ENCODE measurements around the gene ZBTB7C.
"Not testable (repeated sequence)": the region's sequence is repeated elsewhere in the genome, so short reads cannot be mapped to it uniquely, and the experiment has no call there.

Gene ZBTB7C

DNA sequence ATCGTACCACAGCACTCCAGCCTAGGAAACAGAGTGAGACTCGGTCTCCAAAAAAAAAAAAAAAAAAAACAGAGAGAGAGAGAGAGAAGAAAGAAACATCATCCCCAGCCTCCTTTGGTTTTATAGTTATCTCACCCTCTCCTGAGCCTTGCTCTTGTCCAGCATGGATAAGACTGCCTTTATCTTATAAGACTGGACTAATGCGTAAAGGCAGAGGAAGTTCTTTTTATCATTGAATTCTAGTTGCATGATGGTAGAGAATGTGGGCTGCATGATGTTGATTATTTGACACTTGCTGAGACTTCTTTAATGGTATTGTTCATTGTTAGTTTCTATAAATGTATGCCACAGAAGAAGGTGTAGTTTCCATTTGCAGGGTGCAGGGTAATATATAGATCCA, 124.4 kb downstream of the ZBTB7C start:
- TF ChIP-seq, protein P1, sequence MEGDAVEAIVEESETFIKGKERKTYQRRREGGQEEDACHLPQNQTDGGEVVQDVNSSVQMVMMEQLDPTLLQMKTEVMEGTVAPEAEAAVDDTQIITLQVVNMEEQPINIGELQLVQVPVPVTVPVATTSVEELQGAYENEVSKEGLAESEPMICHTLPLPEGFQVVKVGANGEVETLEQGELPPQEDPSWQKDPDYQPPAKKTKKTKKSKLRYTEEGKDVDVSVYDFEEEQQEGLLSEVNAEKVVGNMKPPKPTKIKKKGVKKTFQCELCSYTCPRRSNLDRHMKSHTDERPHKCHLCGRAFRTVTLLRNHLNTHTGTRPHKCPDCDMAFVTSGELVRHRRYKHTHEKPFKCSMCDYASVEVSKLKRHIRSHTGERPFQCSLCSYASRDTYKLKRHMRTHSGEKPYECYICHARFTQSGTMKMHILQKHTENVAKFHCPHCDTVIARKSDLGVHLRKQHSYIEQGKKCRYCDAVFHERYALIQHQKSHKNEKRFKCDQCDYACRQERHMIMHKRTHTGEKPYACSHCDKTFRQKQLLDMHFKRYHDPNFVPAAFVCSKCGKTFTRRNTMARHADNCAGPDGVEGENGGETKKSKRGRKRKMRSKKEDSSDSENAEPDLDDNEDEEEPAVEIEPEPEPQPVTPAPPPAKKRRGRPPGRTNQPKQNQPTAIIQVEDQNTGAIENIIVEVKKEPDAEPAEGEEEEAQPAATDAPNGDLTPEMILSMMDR (IDR thresholded peaks at IDR 0.05; ENCODE audit: extremely low read depth, missing control alignments) = no peak
- DNase-seq (ENCODE audit: low spot score) = no peak

DNA sequence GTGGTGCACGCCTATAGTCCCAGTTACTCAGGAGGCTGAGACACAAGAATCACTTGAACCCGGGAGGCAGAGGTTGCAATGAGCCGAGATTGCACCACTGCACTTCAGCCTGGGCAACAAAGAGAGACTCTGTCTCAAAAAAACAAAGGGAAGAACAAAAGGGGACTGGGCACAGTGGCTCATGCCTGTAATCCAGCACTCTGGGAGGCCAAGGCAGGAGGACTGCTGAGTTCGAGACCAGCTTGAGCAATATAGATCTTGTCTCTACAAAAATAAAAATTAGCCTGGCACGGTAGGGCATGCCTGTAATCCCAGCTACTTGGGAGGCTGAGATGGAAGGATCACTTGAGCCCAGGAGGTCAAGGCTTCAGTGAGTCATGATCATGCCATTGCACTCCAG, 125.2 kb downstream of the ZBTB7C start:
- not testable (repeated sequence) for DNase-seq (ENCODE audit: low spot score)

DNA sequence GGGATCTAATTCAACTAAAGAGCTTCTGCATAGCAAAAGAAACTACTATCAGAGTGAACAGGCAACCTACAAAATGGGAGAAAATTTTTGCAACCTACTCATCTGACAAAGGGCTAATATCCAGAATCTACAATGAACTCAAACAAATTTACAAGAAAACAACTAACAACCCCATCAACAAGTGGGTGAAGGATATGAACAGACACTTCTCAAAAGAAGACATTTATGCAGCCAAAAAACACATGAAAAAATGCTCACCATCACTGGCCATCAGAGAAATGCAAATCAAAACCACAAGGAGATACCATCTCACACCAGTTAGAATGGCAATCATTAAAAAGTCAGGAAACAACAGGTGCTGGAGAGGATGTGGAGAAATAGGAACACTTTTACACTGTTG, 127.7 kb downstream of the ZBTB7C start:
- not testable (repeated sequence) for DNase-seq (ENCODE audit: low spot score)

DNA sequence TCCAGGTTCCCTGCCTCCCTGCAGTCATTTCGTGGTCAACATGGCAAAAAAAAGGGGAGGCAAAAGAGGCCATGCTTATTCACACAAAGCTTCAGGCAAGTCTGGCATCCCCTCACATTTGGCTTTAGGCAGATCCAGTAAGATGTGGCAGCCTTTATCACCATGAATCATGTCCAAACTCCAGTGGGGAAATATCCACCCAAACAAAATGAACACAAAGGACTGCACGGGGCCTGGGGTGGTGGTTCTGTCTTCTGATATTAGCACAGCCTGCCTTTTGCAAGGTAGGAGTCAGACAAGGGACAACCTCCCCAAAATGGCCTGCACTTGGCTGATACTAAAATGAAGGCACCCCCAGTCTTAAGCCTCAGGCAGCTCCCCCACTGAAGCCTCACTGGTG, 129.9 kb downstream of the ZBTB7C start:
- TF ChIP-seq, protein P1 (IDR thresholded peaks at IDR 0.05; ENCODE audit: extremely low read depth, missing control alignments) = no peak
- no peak for DNase-seq (ENCODE audit: low spot score)

- no peak for DNase-seq (ENCODE audit: low spot score)
- TF ChIP-seq, protein P1 (IDR thresholded peaks at IDR 0.05; ENCODE audit: extremely low read depth, missing control alignments) = no peak
These were observed 131.1 kb downstream of the ZBTB7C start for GRCh38 chr18:48278081-48278480.

GRCh38 chr18:48274301-48274700, 134.9 kb downstream of the ZBTB7C start:
- TF ChIP-seq, protein P1 (IDR thresholded peaks at IDR 0.05; ENCODE audit: extremely low read depth, missing control alignments) = no peak
- DNase-seq (ENCODE audit: low spot score) = no peak

DNA sequence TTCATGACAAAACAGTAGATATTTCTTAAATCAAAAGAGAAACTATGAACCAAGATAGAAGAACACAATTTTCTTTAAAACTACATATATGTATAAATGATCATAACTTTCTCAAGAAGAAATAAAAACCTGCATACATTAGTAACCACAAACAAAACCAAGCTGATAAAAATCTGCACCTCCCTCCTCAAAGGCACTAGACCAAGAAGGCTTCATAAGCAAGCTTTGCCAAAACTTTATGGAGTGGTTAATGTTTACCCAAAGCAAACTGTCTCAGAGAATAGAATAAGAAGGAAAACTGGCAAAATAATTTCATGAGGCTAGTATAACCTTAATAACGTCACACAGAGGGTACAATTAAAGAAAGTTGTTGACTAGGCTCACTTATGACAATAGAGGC, 138.3 kb downstream of the ZBTB7C start:
- TF ChIP-seq, protein P1 (IDR thresholded peaks at IDR 0.05; ENCODE audit: extremely low read depth, missing control alignments) = no peak
- DNase-seq (ENCODE audit: low spot score) = no peak

DNA sequence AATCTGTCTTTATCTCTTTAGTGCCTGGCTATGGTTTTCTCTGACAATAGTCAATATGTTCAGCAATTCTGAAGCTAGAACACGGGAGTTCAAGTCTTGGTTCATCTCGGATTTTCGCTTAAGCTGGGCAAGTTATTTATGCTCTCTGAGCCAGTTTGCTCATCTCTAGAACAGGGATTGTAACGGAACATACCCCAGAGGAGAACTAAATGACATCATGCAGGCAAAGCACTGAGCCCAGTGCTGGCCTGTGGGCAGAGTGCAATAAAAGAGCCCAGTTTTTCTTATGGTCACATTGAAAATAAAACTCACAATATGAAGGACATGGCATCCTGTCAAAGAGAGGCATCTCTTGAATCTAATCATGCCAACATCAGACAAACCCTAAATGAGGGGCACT, 143.9 kb downstream of the ZBTB7C start:
- DNase-seq (ENCODE audit: low spot score) = no peak

More for the DNA sequence above, 143.9 kb downstream of the ZBTB7C start:
- TF ChIP-seq, protein P1 (IDR thresholded peaks at IDR 0.05; ENCODE audit: extremely low read depth, missing control alignments) = no peak
